ENCODE data around the gene AR. TPM values are rescaled to one million over a fixed set of nuclear protein-coding genes. Genes with fewer than 3 reads are reported as not detected.

The AR gene
- total RNA-seq, 4 donors from 2014 or later: 20.4 to 41.8 (median 33.9) TPM

GRCh38 chrX:67726018-67726417, 182.2 kb downstream of the AR start:
- TF ChIP-seq CTCF (IDR thresholded peaks at IDR 0.05; ENCODE audit: low read depth): no peak

- TF ChIP-seq CTCF (IDR thresholded peaks at IDR 0.05; ENCODE audit: low read depth): no peak
Measured at GRCh38 chrX:67727576-67727975, 183.8 kb downstream of the AR start.

- TF ChIP-seq CTCF (IDR thresholded peaks at IDR 0.05; ENCODE audit: low read depth): no peak
Measured at GRCh38 chrX:67730296-67730695, 186.5 kb downstream of the AR start.

- no peak for TF ChIP-seq CTCF (IDR thresholded peaks at IDR 0.05; ENCODE audit: low read depth)
Measured at GRCh38 chrX:67731061-67731460, 187.2 kb downstream of the AR start.

- TF ChIP-seq CTCF (IDR thresholded peaks at IDR 0.05; ENCODE audit: low read depth): no peak
Measured at GRCh38 chrX:67732864-67733263, 189.0 kb downstream of the AR start.

- no peak for TF ChIP-seq CTCF (IDR thresholded peaks at IDR 0.05; ENCODE audit: low read depth)
Measured at GRCh38 chrX:67734111-67734753, 190.4 kb downstream of the AR start.

- no peak for TF ChIP-seq CTCF (IDR thresholded peaks at IDR 0.05; ENCODE audit: low read depth)
Measured at GRCh38 chrX:67749536-67749935, 205.7 kb downstream of the AR start.

Measured in subcutaneous adipose tissue (tissue), 4 donors.